Measurements from ENCODE around the gene TUB. TPM values are rescaled to one million over a fixed set of nuclear protein-coding genes. Genes with fewer than 3 reads are reported as not detected.
A peak's percentile ranks its signal among the peaks of the same experiment; 100 is the strongest.

TUB gene
- polyA plus RNA-seq, 1 of the 3 experiments (the other 2 are of a cell fraction), result 11.3 TPM

GRCh38 chr11:8098361-8098760 lies 17.4 kb downstream of the TUB start:
- no peak overlapping the region for H3K4me3 ChIP-seq (ENCODE audit: low read depth in 2 of 2, low read length in 1 of 2)
- no peaks in the 10 kb centered on the region for H3K27me3 ChIP-seq (ENCODE audit: insufficient read depth)
- no peak for DNase-seq
- H3K9me2 ChIP-seq, result no peaks in the 10 kb centered on the region
- peaks cover 9% of the 10 kb centered on the region for H3F3A ChIP-seq (replicated peaks; ENCODE audit: insufficient read depth)
- H3K9me3 ChIP-seq, result no peaks in the 10 kb centered on the region
- TF ChIP-seq REST (IDR thresholded peaks at IDR 0.05; ENCODE audit: low read depth, low read length) (no peak), GABPA (IDR thresholded peaks at IDR 0.05; ENCODE audit: low read depth) (no peak)
- TF ChIP-seq, protein P1, sequence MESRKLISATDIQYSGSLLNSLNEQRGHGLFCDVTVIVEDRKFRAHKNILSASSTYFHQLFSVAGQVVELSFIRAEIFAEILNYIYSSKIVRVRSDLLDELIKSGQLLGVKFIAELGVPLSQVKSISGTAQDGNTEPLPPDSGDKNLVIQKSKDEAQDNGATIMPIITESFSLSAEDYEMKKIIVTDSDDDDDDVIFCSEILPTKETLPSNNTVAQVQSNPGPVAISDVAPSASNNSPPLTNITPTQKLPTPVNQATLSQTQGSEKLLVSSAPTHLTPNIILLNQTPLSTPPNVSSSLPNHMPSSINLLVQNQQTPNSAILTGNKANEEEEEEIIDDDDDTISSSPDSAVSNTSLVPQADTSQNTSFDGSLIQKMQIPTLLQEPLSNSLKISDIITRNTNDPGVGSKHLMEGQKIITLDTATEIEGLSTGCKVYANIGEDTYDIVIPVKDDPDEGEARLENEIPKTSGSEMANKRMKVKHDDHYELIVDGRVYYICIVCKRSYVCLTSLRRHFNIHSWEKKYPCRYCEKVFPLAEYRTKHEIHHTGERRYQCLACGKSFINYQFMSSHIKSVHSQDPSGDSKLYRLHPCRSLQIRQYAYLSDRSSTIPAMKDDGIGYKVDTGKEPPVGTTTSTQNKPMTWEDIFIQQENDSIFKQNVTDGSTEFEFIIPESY (IDR thresholded peaks at IDR 0.05; ENCODE audit: borderline replicate concordance, low read depth), result no peak
- TF ChIP-seq, protein P2, sequence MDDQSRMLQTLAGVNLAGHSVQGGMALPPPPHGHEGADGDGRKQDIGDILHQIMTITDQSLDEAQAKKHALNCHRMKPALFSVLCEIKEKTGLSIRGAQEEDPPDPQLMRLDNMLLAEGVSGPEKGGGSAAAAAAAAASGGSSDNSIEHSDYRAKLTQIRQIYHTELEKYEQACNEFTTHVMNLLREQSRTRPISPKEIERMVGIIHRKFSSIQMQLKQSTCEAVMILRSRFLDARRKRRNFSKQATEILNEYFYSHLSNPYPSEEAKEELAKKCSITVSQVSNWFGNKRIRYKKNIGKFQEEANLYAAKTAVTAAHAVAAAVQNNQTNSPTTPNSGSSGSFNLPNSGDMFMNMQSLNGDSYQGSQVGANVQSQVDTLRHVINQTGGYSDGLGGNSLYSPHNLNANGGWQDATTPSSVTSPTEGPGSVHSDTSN (IDR thresholded peaks at IDR 0.05), result 0 out of 2 replicates have a peak, but pooled peaks have one; percentile 12
- peaks cover 2% of the 10 kb centered on the region; the same call in 1 of the 2 replicates for H4K20me1 ChIP-seq (ENCODE audit: insufficient read depth)
- ChIA-PET CTCF (interaction anchor here (0.7 to 26.8 kb wide), 19 partner anchors 9 to 1894 kb away, joined by 3 to 620 read pairs (median 8); no protein-coding TSS in a partner anchor), POLR2A (interaction anchor here (1.2 to 1.5 kb wide), 4 partner anchors 12 to 468 kb away, joined by 3 to 4 read pairs (median 4); no protein-coding TSS in a partner anchor)
- WGBS (ENCODE audit: low lambda C conversion rate), result 65% methylated on average over 4 of the region's 4 CpGs
- H3K36me3 ChIP-seq (replicated peaks in 1 of 2; ENCODE audit: control insufficient read depth in 1 of 2, insufficient read depth in 2 of 2, low read length in 1 of 2), result peaks cover 4 to 82% of the 10 kb centered on the region in 2 experiments
- no peak overlapping the region for H3K9ac ChIP-seq
- no peaks in the 10 kb centered on the region for H3K79me2 ChIP-seq (ENCODE audit: insufficient read depth)
- 0 out of 2 replicates have a peak overlapping the region, but pooled peaks have one; percentile 2 for H3K4me2 ChIP-seq
- peak overlapping the region; percentile 33 to 34; a peak in 3 of 4 replicates for H3K27ac ChIP-seq (ENCODE audit: low read depth in 2 of 2, low read length in 1 of 2)
- H3K4me1 ChIP-seq (ENCODE audit: control insufficient read depth in 1 of 2, insufficient read depth in 2 of 2, low read depth in 1 of 2, low read length in 1 of 2), result peaks cover 2 to 6% of the 10 kb centered on the region in 2 experiments; a peak in 3 of 4 replicates
- H2AFZ ChIP-seq (ENCODE audit: low read depth), result no peak overlapping the region

GRCh38 chr11:8098879-8099278 lies 17.9 kb downstream of the TUB start:
- Histone ChIP-seq H3K4me1 (ENCODE audit: control insufficient read depth in 1 of 2, insufficient read depth in 2 of 2, low read depth in 1 of 2, low read length in 1 of 2) (peaks cover 2 to 6% of the 10 kb centered on the region in 2 experiments; a peak in 3 of 4 replicates), H4K20me1 (ENCODE audit: insufficient read depth) (no peaks in the 10 kb centered on the region), H3K4me3 (ENCODE audit: low read depth in 2 of 2, low read length in 1 of 2) (no peak overlapping the region), H3K36me3 (replicated peaks in 1 of 2; ENCODE audit: control insufficient read depth in 1 of 2, insufficient read depth in 2 of 2, low read length in 1 of 2) (peaks cover 4 to 87% of the 10 kb centered on the region in 2 experiments), H3K9ac (no peak overlapping the region), H3K27ac (ENCODE audit: low read depth in 2 of 2, low read length in 1 of 2) (peak overlapping the region; percentile 33 to 34; a peak in 3 of 4 replicates), H3K9me2 (no peaks in the 10 kb centered on the region), H3K79me2 (ENCODE audit: insufficient read depth) (no peaks in the 10 kb centered on the region), H3K4me2 (0 out of 2 replicates have a peak overlapping the region, but pooled peaks have one; percentile 2), H3F3A (replicated peaks; ENCODE audit: insufficient read depth) (peaks cover 9% of the 10 kb centered on the region), H3K9me3 (no peaks in the 10 kb centered on the region), H3K27me3 (ENCODE audit: insufficient read depth) (no peaks in the 10 kb centered on the region), H2AFZ (ENCODE audit: low read depth) (no peak overlapping the region)
- WGBS (ENCODE audit: low lambda C conversion rate), result 89% methylated on average over 2 of the region's 6 CpGs
- no peak for DNase-seq
- ChIA-PET POLR2A (interaction anchor here (0.9 to 1.6 kb wide), 6 partner anchors 11 to 468 kb away, joined by 3 to 7 read pairs (median 4); no protein-coding TSS in a partner anchor), CTCF (interaction anchor here (0.7 to 26.8 kb wide), 27 partner anchors 9 to 1895 kb away, joined by 3 to 620 read pairs (median 6); partner anchors contain the start of genes EIF3F and RIC3)
- TF ChIP-seq, protein P1 (IDR thresholded peaks at IDR 0.05; ENCODE audit: borderline replicate concordance, low read depth), result no peak
- TF ChIP-seq RFX5 (IDR thresholded peaks at IDR 0.05; ENCODE audit: low read length), result no peak
- no peak for TF ChIP-seq FOSL2 (IDR thresholded peaks at IDR 0.05; ENCODE audit: borderline replicate concordance, low read depth)

Measured in SK-N-SH (cell line).